PC-3 (cell line): ENCODE results near the gene SPATA6L.

Experiments
- CTCF ChIP-seq: fragments of 300-600 bp; sonication (generic); conservative IDR thresholded peaks from 2 replicates; pipeline ENCODE4 v1.5.1; 2017; ENCODE audit warnings: antibody characterized with exemption, low read depth, mild to moderate bottlenecking, low read length
- EZH2 ChIP-seq: fragments of 300-600 bp; sonication (generic); IDR thresholded peaks from one replicate; pipeline ENCODE4 v1.6.1; 2017; ENCODE audit warnings: antibody characterized with exemption, mild to moderate bottlenecking, low read length; ENCODE audit not compliant: unreplicated experiment
- EZH2phosphoT487 ChIP-seq: fragments of 300-600 bp; sonication (generic); IDR thresholded peaks from 2 replicates; pipeline ENCODE4 v1.6.1; 2018; ENCODE audit warnings: mild to moderate bottlenecking, antibody characterized with exemption, low read length, borderline replicate concordance

GRCh38 chr9:4713849-4714248 lies 47.6 kb upstream of the SPATA6L start:
- TF ChIP-seq CTCF, result no peak
- no peak for TF ChIP-seq EZH2
- TF ChIP-seq EZH2phosphoT487, result no peak
